Liver (tissue), 9 donors: ENCODE data around the gene ITFG1. TPM values are rescaled to one million over a fixed set of nuclear protein-coding genes. Genes with fewer than 3 reads are reported as not detected.

ENCODE experiments used
- DNase-seq: peaks from one replicate; pipeline ENCODE4 v3.0.0-alpha.2; 2017; ENCODE audit warnings: low spot score
- H3K27ac ChIP-seq, 2 donors: one replicate each; pipeline ENCODE4 v1.7.0; 2013; ENCODE audit warnings: inconsistent platforms in 2 of 2, low read length in 2 of 2, control low read depth in 1 of 2, low read depth in 1 of 2, mild to moderate bottlenecking in 1 of 2
- H3K27me3 ChIP-seq, 4 donors: one replicate each; pipeline versions ENCODE4 v1.6.1 to v1.7.0; 2013; ENCODE audit warnings: low read length in 3 of 4, inconsistent platforms in 1 of 4, mild to moderate bottlenecking in 1 of 4, moderate library complexity in 1 of 4; ENCODE audit not compliant: control insufficient read depth in 4 of 4, insufficient read depth in 4 of 4
- H3K36me3 ChIP-seq, 4 donors: one replicate each; pipeline versions ENCODE4 v1.6.1 to v1.7.0; 2013; ENCODE audit warnings: low read length in 3 of 4, mild to moderate bottlenecking in 3 of 4, low read depth in 1 of 4, moderate library complexity in 1 of 4; ENCODE audit not compliant: control insufficient read depth in 4 of 4, insufficient read depth in 3 of 4
- H3K4me1 ChIP-seq, 4 donors: one replicate each; pipeline versions ENCODE4 v1.6.1 to v1.7.0; 2013; ENCODE audit warnings: low read length in 3 of 4, mild to moderate bottlenecking in 3 of 4, moderate library complexity in 1 of 4; ENCODE audit not compliant: control insufficient read depth in 4 of 4, insufficient read depth in 4 of 4
- H3K4me3 ChIP-seq, 3 donors: one replicate each; pipeline versions ENCODE4 v1.6.1 to v1.7.0; 2013; ENCODE audit warnings: low read length in 3 of 3, control low read depth in 1 of 3, low read depth in 1 of 3, mild to moderate bottlenecking in 1 of 3
- H3K9ac ChIP-seq, 2 donors: one replicate each; pipeline ENCODE4 v1.7.0; 2013; ENCODE audit warnings: low read length in 2 of 2, mild to moderate bottlenecking in 2 of 2, moderate library complexity in 2 of 2, control low read depth in 1 of 2, low read depth in 1 of 2
- H3K9me3 ChIP-seq, 4 donors: one replicate each; pipeline versions ENCODE4 v1.6.1 to v1.7.0; 2013; ENCODE audit warnings: low read length in 3 of 4; ENCODE audit not compliant: control insufficient read depth in 4 of 4
- EGR1 ChIP-seq, 2 donors: IDR thresholded peaks; 2 replicates each; pipeline ENCODE4 v1.6.1; 2016 to 2018; ENCODE audit warnings: antibody characterized with exemption in 2 of 2, low read depth in 2 of 2
- FOXA2 ChIP-seq: IDR thresholded peaks from 2 replicates; pipeline ENCODE4 v1.6.1; 2016; ENCODE audit warnings: antibody characterized with exemption
- HNF4A ChIP-seq, 2 donors: conservative IDR thresholded peaks; 2 replicates each; pipeline ENCODE4 v1.6.1; 2016; ENCODE audit warnings: antibody characterized with exemption in 2 of 2, mild to moderate bottlenecking in 2 of 2
- NR2F2 ChIP-seq: IDR thresholded peaks from 2 replicates; pipeline ENCODE4 v1.6.1; 2016; ENCODE audit warnings: antibody characterized with exemption
- RAD21 ChIP-seq, 2 donors: IDR thresholded peaks; 2 replicates each; pipeline ENCODE4 v1.6.1; 2016; ENCODE audit warnings: antibody characterized with exemption in 2 of 2, mild to moderate bottlenecking in 2 of 2
- SP1 ChIP-seq: IDR thresholded peaks from 2 replicates; pipeline ENCODE4 v1.6.1; 2018; ENCODE audit warnings: antibody characterized with exemption, mild to moderate bottlenecking
- TAF1 ChIP-seq: conservative IDR thresholded peaks from 2 replicates; pipeline ENCODE4 v1.6.1; 2016; ENCODE audit warnings: antibody characterized with exemption, mild to moderate bottlenecking
- WGBS: extraction: QIAGEN DNeasy Blood & Tissue Kit; methylation state at CpG from one replicate; pipeline ENCODE4 v1.1.7; 2013; 5-methylcytosine and 5-hydroxymethylcytosine counted together
- polyA plus RNA-seq, 2 donors: library from polyadenylated mRNA; stranded (reverse) in 1 of 2; unstranded in 1 of 2; fragments of 200-250 nt in 1 of 2; fragments of >200 nt in 1 of 2; fragmentation: Nextera tagmentation in 1 of 2; extraction: Ambion mirVana in 1 of 2; gene quantifications; one replicate each; pipeline versions ENCODE4 v1.2.1 to v1.2.3, GENCODE V29; 2013 to 2015
- total RNA-seq, 2 donors: library from RNA; depleted of rRNA; stranded (reverse); fragments of >200 nt; gene quantifications; one replicate each; pipeline ENCODE4 v1.2.3, GENCODE V29; 2014
- TF ChIP-seq, protein P1 (sequence below): fragments of 150-350 bp; IDR thresholded peaks from 2 replicates; pipeline ENCODE4 v1.5.1; 2017; ENCODE audit warnings: improper control_type of control experiment, low read depth, low read length; ENCODE audit not compliant: missing input control
- TF ChIP-seq, protein P2 (sequence below): IDR thresholded peaks from 2 replicates; pipeline ENCODE4 v1.6.1; 2016; ENCODE audit warnings: antibody characterized with exemption
- donor health status: healthy.
- donor health status: healthy.
- donor health status: healthy.
- donor health status: healthy.
- donor health status: healthy.

Gene ITFG1
- total and polyA plus RNA-seq, 4 donors, result 31.1 to 51.0 (median 36.5) TPM

DNA sequence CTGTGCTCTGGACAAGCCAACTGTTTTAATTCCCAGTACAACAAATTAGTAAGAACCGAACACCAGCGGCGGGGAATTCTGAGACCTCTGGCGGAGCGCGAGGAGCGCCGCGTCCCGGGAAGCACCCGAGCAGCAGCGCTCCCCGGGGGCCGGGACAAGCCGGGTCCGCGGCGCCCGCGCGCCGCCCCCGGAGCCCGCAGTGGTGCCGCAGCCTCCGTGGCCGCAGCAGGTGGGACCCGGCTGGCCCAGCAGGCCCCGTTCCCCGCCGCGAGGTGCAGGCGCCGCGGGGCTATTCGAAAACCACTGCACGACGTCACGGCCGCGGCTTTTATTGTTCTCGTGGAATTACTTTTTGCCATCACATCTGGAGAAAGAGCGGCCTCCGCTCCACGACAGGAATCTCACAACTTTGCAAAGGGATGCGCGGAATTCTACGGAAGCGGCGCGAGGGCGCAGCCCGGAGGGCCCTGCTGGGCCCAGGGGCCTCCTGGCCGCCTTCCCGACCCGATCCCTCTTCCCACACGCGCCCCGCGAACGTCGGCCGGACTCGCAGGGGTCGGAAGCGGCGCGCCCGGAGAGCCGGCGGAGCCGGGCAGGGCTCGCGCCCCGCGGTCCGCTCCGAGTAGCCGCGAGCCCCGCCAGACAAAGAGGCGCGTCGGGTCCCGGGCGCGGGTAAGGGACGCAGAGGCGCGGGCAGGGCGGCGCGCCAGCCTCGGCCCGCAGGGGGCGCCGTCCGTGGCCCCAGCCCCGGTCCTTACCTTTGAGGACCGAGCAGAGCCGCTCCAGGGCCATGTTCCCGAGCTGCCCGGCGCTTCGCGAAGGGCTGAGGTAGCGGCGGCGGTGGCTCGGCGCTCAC lies 317.8 kb downstream of the ITFG1 start:
- peak in 1 of 2 donors; percentile 7 for TF ChIP-seq RAD21 (IDR thresholded peaks at IDR 0.05)
- TF ChIP-seq, protein P1, sequence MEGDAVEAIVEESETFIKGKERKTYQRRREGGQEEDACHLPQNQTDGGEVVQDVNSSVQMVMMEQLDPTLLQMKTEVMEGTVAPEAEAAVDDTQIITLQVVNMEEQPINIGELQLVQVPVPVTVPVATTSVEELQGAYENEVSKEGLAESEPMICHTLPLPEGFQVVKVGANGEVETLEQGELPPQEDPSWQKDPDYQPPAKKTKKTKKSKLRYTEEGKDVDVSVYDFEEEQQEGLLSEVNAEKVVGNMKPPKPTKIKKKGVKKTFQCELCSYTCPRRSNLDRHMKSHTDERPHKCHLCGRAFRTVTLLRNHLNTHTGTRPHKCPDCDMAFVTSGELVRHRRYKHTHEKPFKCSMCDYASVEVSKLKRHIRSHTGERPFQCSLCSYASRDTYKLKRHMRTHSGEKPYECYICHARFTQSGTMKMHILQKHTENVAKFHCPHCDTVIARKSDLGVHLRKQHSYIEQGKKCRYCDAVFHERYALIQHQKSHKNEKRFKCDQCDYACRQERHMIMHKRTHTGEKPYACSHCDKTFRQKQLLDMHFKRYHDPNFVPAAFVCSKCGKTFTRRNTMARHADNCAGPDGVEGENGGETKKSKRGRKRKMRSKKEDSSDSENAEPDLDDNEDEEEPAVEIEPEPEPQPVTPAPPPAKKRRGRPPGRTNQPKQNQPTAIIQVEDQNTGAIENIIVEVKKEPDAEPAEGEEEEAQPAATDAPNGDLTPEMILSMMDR, result peak; percentile 38
- no peak for TF ChIP-seq EGR1 (IDR thresholded peaks at IDR 0.05; ENCODE audit: low read depth in 2 of 2)
- peaks cover 16 to 25% (median 21%) of the 10 kb centered on the region in 4 donors for H3K4me1 ChIP-seq
- H3K27me3 ChIP-seq, result peaks cover 0 to 3% (median 0%) of the 10 kb centered on the region in 4 donors
- no peak overlapping the region for H3K27ac ChIP-seq
- peak overlapping the region in 1 of 2 donors; percentile 47 for H3K9ac ChIP-seq
- no peaks in the 10 kb centered on the region for H3K36me3 ChIP-seq
- peaks cover 0 to 1% (median 0%) of the 10 kb centered on the region in 4 donors for H3K9me3 ChIP-seq
- peak; percentile 59 for DNase-seq
- H3K4me3 ChIP-seq, result peak overlapping the region; percentile 8 to 68 (median 57)
- 5% methylated on average over 111 of the region's 111 CpGs for WGBS

DNA sequence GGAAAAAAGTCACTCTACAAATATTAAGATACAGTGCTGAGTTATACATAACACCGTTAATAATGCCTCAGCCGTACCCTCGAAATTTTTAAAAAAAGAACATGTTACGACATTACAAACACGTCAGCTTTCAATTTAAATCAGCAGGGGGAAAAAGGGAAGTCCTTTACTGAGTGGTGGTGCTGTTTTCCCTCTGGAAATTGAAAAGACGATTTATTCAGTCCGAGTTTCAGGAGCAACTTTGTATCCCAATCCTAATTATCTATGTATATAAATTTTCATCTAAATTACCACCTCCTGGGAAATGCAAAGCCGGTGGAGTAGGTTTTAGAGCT lies 318.4 kb downstream of the ITFG1 start:
- Histone ChIP-seq H3K4me3 (peak overlapping the region in 2 of 3 donors; percentile 57 to 68), H3K27ac (no peak overlapping the region), H3K9me3 (peaks cover 0 to 1% (median 0%) of the 10 kb centered on the region in 4 donors), H3K4me1 (peaks cover 16 to 25% (median 21%) of the 10 kb centered on the region in 4 donors), H3K36me3 (no peaks in the 10 kb centered on the region), H3K9ac (peak overlapping the region in 1 of 2 donors; percentile 47), H3K27me3 (peaks cover 0 to 3% (median 0%) of the 10 kb centered on the region in 4 donors)
- no peak for DNase-seq
- WGBS, result 4% methylated on average over 8 of the region's 8 CpGs
- TF ChIP-seq NR2F2 (no peak), SP1 (no peak), TAF1 (no peak), HNF4A (conservative IDR thresholded peaks at IDR 0.05) (no peak), FOXA2 (no peak), RAD21 (IDR thresholded peaks at IDR 0.05) (no peak)
- TF ChIP-seq, protein P1, result no peak
- TF ChIP-seq, protein P2, sequence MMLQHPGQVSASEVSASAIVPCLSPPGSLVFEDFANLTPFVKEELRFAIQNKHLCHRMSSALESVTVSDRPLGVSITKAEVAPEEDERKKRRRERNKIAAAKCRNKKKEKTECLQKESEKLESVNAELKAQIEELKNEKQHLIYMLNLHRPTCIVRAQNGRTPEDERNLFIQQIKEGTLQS, result no peak

DNA sequence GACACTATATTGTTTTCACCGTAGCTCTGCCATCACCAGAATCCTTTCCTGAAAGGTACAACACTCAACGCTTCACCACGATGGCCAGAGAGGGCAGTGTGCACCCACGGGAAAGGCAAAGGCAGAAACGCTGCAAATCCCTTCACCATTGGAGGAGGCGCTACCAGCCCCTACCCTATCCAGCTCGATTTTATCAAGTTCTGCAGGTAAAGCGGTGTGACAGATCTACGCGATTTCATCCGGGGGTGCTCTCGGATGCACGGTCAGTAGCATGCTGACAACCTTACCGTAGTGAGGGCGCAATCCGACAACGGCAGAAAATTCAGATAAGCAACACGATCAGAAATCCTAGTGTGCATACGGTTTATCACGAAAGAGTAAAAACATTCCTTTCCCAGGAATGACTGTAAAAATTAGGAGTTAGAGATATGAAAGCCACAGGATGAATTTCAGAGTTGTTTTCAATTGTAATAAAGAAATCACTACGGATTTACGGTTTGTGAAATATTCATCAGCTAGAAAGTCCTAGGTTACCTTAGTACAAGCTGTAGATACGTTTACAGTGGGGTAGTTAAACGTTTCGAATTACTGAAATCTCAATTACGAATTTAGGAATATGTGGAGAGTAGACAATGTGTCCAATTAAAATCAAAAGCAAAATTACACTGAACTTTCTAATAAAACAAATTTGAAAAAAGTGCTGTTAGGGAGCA lies 318.9 kb downstream of the ITFG1 start:
- peak; percentile 73 for DNase-seq
- peaks cover 0 to 1% (median 0%) of the 10 kb centered on the region in 4 donors for H3K9me3 ChIP-seq
- no peaks in the 10 kb centered on the region for H3K36me3 ChIP-seq
- H3K27ac ChIP-seq, result no peak overlapping the region
- peak overlapping the region in 2 of 3 donors; percentile 57 to 68 for H3K4me3 ChIP-seq
- WGBS, result 4% methylated on average over 26 of the region's 26 CpGs
- H3K27me3 ChIP-seq, result peaks cover 0 to 3% (median 0%) of the 10 kb centered on the region in 4 donors
- H3K9ac ChIP-seq, result peak overlapping the region in 1 of 2 donors; percentile 31
- no peak for TF ChIP-seq TAF1
- no peak for TF ChIP-seq HNF4A (conservative IDR thresholded peaks at IDR 0.05)
- TF ChIP-seq RAD21 (IDR thresholded peaks at IDR 0.05), result peak; percentile 93 to 96
- TF ChIP-seq NR2F2, result no peak
- TF ChIP-seq, protein P1, result peak; percentile 89
- peaks cover 16 to 25% (median 21%) of the 10 kb centered on the region in 4 donors for H3K4me1 ChIP-seq
